ENCODE measurements around the gene CACNA2D3.
A peak's percentile ranks its signal among the peaks of the same experiment; 100 is the strongest.

CACNA2D3 gene

GRCh38 chr3:54127499-54128056, 5.2 kb downstream of the CACNA2D3 start:
- no peak for DNase-seq

DNA sequence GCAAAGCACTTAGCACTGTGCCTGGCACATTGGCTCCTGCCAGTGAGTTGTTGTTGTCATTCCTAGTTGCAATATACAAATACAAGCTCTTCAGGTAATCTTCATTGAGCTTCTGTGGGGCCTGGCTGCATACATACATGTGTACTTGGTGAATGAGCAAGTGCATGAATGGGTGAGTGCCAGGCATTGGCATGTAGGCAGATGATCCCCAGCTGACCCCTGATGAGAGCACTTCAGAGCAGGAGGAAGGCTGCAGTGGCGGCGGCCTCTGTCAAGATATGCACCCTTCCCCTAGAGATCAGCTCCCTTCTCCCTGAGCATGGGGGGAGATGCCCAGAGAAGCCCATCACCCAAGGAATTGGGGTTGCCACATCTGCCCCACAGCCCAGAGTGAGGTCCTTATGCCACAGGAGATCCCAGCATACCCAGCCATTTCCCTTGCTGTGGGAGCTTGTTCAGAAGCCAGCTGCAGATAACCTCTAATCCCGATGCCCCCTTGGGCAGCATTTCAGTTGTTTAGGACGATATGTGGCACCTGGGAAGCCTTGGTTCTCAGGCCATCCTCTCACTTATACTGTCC, 8.8 kb downstream of the CACNA2D3 start:
- no peak for DNase-seq

- no peak for DNase-seq
These were observed 9.5 kb downstream of the CACNA2D3 start for GRCh38 chr3:54131890-54132289.

DNA sequence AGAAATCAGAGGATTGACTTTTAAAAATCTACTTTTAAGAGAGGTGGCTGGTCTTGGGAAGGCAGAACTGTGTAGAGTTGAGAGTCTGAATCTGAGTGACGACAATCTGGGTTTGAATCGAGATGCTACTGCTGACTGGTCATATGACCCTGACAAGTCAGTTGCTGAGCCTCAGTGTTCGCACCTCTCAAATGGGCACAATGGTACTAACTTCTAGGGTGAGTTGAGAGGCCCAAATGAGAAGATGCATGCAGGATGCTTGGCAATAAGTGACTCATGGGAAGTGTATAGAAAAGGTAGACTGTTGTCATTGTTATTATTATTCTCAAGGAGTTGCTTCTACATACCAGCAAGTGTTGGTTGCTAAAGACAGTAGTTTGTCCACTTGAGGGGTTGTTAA, 10.3 kb downstream of the CACNA2D3 start:
- DNase-seq = no peak

DNA sequence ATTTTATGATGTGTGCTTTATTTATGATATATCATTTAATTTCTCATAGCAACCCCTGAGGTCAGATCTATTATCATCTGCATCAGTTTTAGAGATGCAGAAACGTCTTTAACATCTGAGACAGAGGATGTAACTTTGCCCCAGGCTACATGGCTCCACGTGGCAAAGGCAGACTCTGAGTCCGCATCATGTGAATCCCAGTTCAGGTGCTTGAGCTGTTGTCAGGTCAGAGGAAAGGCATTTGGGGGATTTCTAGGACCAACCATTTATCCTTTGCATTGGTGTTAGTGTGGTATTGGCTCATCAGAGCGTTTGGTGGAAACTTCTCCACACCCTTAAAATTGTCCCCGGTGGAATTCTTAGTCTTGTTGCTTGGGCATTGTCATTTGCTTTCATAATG, 10.8 kb downstream of the CACNA2D3 start:
- no peak for DNase-seq

DNA sequence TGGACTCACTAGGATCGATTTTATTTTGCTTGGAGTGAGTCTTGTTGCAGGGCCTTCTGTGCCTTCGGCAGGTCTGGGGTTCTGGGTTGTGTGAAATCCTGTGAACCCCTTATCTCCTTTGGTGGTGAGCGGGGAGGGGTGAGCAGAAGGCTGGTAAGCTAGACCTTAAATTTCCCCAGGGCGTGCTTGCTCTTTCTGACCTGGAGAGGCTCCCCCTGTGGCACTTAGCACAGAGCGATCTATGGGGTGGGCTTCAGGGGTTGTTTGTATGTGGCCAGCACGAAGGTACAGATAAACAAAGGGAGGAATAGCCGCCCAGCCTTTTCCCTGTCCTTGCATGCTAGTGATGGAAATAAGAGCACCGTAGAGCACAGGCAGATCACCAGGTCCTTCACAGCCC, 11.8 kb downstream of the CACNA2D3 start:
- no peak for DNase-seq

- no peak for DNase-seq
These were observed 12.4 kb downstream of the CACNA2D3 start for GRCh38 chr3:54134713-54135112.

DNA sequence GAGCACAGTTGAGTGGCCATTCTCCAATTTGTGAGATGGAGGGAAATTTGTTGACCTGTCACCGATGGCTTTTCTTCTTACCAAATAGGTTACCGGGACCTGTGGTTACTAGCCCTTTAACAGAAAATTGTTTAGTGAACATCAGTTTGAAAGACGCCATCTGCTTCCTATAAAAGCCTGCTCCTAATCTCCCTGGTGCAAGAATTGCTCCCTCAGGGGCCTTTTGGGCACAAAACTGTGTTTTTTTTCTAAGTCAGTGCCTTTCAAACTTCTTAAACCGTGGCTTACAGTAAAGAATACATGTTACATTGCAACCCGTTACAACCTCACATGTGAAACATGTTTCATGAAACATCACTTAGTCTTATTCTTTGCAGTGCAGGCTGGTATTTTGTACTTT, 15.0 kb downstream of the CACNA2D3 start:
- no peak for DNase-seq

DNA sequence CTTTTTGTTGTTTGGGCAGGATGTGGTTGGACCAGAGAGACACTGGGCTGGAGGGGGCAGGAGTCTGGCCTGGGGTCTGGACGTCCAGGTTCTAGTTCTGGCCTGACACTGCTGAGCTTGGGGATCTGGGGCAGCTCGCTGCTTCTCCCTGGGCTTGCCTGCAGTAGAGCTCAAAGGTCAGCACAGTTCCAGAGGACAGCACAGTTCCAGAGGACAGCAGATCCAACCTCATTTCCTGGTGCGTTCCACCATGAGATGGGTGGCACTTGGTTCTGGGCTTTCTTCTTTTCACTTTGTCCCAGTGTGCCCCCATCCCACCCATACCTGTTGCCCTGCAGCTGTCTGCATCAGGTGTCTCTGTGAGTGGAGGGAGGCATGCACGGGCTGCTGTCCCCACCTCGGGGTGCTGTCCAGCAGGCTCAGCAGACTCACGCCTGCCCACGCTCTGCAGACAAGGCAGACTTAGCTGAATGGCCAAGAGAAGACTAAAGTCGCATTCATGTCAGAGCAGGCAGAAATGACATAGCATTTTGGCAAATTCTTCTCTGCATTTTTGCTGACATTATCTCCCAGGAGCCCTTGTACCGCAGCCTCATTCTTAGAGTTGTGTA, 16.7 kb downstream of the CACNA2D3 start:
- DNase-seq = no peak

GRCh38 chr3:54139630-54140029, 17.3 kb downstream of the CACNA2D3 start:
- no peak for DNase-seq

- DNase-seq = no peak
These were observed 21.9 kb downstream of the CACNA2D3 start for GRCh38 chr3:54144284-54144683.

GRCh38 chr3:54146506-54147239, 24.3 kb downstream of the CACNA2D3 start:
- DNase-seq = peak; percentile 1 to 25 (median 6)

GRCh38 chr3:54150864-54151467, 28.6 kb downstream of the CACNA2D3 start:
- no peak for DNase-seq

- no peak for DNase-seq
These were observed 31.1 kb downstream of the CACNA2D3 start for GRCh38 chr3:54153477-54153876.

- no peak for DNase-seq
These were observed 35.5 kb downstream of the CACNA2D3 start for GRCh38 chr3:54157860-54158259.

DNA sequence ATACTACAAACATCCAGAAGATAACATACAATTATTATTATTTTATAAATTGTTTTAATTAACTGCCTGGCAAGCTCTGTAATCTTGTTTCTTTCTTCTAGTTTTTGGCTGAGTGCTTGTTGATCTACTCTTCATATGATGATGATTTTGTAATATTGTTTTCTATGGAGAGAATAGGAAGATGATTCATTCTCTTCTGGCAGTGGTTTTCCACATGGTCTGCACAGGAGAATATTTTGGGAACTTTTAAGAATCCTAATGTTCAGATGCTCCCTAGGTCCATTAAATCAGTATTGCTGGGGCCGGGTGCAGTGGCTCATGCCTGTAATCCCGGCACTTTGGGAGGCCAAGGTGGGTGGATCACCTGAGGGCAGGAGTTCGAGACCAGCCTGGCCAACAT, 37.6 kb downstream of the CACNA2D3 start:
- no peak for DNase-seq

- no peak for DNase-seq
These were observed 41.1 kb downstream of the CACNA2D3 start for GRCh38 chr3:54163441-54163840.

DNA sequence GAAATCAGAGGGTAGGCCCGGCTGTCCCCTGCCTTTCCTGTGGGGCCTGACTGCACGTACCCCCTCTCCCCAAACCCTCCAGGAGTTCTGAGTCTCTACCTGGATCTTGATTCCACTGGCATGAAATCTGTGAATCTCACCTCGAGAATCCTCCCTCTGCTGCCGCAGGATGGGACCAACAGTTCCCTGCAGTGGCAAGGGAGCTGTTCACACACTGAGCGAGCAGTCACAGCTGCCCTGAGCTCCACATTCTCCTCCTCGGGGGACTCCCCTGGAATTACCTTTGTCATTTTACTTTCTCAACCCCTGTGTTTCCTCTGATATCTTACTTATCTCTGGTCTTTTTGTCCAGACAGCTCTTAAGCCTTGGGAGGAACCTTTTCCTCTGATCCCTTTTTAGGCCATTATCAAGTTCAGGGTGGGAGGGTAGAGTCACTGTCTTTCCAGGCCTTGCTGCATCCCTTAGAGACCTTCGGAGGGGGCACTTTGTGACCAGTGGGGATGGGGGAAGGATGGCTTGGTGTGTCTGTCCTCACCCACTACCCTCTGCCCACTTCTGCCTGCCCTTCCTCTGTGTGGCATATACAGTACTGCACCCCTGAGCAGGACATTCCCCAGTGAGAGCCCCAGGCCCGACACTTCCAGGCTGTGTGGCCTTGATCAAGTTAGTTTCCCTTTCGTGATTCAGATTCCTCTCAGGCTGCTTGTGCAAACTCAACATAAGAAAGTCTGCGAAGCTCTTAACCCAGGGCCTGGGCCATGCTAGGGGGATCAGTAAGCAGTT, 42.0 kb downstream of the CACNA2D3 start:
- DNase-seq = no peak

GRCh38 chr3:54165865-54166264, 43.5 kb downstream of the CACNA2D3 start:
- no peak for DNase-seq

DNA sequence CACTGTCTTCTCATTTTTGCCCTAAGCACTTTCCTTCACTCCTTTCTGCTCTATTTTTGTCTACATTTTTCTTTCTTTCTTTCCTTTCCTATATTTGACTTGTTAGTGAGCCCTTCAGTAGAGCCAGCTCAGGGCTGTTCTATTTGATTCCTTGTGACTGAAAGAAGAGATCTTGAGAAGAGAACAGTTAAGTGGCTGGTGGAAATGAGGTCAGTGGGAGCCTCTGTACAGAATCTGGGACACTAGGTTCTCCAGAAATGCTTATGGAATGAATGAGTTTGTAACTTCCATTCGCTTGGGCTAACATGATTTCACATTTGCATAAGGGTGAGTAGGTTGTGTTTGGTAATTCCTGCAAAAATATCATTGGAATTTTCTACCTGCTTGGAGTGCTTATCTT, 45.6 kb downstream of the CACNA2D3 start:
- DNase-seq = no peak

GRCh38 chr3:54168451-54168850, 46.1 kb downstream of the CACNA2D3 start:
- no peak for DNase-seq

DNA sequence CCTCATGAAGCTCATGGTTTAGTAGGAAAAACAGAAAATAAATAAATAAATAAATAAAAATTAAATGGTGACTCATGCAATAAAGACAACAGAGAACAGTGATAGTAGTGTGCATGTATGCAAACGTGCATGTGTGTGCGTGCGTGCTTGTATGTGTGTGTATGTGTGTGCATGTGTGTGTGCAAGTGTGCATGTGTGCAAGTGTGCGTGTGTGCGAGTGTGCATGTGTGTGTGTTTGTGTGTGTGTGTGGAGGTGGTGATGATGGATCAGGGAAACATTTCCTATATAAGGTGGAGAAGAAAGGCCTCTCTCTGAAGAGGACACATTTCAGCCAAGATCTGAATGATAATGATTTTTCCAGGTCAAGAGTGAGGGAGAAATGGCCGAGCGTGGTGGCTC, 47.2 kb downstream of the CACNA2D3 start:
- no peak for DNase-seq

- DNase-seq = no peak
These were observed 49.2 kb downstream of the CACNA2D3 start for GRCh38 chr3:54171509-54171908.
